GM10266 (cell line): ENCODE measurements around the gene TXNDC8.
"Not testable (repeated sequence)": the region's sequence is repeated elsewhere in the genome, so short reads cannot be mapped to it uniquely, and the experiment has no call there.

Source experiments
- DNase-seq: peaks from one replicate; pipeline ENCODE4 v3.0.0; 2012; ENCODE audit errors: extremely low spot score
- TF ChIP-seq, protein P1 (sequence below): IDR thresholded peaks from 2 replicates; pipeline ENCODE4 v1.5.1; 2012; ENCODE audit warnings: mild to moderate bottlenecking, low read depth; ENCODE audit not compliant: control insufficient read depth, insufficient read depth; ENCODE audit errors: missing control alignments

Gene TXNDC8

DNA sequence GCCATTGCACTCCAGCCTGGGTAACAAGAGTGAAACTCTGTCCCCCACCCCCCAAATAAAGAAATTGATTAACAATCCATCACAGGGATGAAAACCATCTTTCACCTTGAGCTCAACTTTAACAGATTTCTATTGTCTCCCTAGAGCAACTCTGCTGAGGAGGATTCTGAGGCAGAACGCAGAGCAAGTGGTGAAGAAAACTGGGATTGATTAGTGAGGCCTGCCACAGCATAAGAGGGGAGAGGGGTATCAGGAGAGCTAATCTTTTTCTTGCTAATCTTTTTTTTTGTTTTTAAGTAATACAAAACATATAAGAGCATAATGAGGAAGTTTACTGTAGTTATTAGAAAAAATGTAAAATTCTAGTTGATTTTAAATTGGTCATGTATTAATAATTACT lies 8.9 kb downstream of the TXNDC8 start:
- DNase-seq = no peak
- TF ChIP-seq, protein P1, sequence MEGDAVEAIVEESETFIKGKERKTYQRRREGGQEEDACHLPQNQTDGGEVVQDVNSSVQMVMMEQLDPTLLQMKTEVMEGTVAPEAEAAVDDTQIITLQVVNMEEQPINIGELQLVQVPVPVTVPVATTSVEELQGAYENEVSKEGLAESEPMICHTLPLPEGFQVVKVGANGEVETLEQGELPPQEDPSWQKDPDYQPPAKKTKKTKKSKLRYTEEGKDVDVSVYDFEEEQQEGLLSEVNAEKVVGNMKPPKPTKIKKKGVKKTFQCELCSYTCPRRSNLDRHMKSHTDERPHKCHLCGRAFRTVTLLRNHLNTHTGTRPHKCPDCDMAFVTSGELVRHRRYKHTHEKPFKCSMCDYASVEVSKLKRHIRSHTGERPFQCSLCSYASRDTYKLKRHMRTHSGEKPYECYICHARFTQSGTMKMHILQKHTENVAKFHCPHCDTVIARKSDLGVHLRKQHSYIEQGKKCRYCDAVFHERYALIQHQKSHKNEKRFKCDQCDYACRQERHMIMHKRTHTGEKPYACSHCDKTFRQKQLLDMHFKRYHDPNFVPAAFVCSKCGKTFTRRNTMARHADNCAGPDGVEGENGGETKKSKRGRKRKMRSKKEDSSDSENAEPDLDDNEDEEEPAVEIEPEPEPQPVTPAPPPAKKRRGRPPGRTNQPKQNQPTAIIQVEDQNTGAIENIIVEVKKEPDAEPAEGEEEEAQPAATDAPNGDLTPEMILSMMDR = no peak

DNA sequence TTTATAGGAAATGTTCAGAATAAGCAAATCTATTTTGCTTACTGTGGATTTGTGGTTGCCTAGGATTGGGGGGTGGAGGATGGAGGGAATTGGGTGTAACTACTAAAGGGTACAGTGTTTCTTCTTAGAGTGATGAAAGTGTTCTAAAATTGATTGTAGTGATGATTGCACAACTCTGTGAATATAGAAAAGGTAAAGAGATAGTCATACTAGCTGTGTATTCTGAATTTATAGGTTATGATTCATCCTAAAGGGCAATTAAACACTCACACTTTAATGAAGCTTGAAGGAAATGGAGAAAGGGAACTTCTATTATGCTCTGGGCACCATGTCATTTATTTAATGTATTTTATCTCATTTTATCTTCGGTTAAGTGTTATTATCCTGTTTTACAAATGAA lies 9.9 kb downstream of the TXNDC8 start:
- TF ChIP-seq, protein P1 = no peak
- no peak for DNase-seq

DNA sequence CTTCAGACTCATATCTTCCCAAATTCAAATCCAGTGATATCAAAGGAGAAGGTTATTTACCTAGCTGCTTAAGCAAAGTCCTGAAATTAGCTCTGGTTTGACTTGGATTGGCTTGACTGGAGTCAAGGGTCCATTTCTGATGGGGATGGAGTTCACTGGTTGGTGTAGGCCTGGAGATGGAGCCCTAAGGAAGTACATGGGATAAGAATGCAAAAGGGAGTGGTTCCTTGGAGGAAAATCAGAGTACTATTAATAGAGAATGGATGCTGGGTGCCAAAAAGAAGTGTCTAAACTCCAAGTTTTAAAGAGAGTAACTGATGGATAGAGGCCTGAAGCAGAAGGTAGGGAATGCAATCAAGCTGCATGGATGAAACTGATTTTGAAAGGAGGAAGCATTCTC lies 13.8 kb downstream of the TXNDC8 start:
- DNase-seq = no peak
- TF ChIP-seq, protein P1 = no peak

DNA sequence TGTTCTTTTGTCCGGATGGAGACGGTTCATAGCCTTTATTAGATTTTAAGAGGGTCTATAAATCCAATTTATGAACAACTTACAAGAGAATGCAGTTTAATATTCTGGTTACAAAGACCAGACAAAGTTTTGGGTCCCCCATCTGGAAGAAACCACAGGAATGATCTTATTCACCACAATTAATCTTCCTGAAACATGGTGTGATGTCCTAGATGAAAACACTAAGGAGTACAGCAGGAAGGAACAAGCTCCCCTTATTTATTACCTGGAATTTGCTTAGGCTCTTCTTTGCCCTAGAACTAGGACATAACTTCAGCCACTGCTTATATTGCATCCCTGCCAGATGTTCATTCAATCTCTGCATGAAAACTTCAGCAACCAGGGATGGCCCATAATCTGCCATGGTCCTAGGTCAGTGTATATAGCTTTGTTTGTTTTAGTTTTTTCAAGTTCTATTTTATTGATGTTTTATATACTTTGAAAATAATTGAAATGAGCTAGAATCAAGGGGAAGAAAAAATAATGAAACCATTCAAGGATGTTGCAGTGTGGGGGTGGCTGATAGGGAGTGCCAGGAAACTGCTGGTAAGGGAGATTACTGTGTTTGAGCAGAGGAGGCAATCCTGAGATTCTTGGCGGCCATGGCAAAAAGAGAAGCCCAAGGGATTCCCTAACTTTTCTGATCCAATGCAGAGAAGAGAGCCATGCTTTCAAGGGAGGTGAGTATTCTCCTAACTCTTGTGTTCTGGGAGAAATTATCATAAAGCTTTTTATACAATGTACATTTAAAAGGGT lies 16.8 kb downstream of the TXNDC8 start:
- TF ChIP-seq, protein P1 = no peak
- DNase-seq = no peak

DNA sequence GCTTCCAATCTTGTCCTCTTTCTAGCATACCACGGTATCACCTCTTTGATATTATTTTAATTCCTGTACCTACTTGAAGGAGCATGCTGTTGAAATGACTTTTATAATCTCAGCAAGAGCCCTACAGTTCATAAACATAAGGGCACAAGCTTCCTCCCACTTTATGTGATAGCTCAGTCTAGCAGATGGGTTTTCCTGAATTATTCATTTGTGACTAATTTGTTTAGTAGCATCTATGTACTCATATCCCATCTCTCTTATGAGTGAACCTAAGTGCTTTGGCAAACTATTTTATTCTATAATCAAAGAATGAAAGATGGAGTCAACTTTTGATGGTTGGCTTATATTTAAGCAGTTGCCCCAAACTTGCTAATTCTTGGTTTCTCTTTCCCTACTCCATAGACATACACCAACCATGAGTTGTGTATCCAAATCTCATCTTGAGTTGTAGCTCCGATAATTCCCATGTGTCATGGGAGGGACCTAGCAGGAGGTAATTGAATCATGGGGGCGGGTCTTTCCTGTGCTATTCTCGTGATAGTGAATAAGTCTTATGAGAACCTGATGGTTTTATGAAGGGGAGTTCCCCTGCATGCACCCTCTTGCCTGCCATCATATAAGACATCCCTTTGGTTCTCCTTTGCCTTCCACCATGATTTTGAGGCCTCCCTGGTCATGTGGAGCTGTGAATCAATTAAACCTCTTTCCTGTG lies 17.7 kb downstream of the TXNDC8 start:
- TF ChIP-seq, protein P1 = no peak
- DNase-seq = no peak

DNA sequence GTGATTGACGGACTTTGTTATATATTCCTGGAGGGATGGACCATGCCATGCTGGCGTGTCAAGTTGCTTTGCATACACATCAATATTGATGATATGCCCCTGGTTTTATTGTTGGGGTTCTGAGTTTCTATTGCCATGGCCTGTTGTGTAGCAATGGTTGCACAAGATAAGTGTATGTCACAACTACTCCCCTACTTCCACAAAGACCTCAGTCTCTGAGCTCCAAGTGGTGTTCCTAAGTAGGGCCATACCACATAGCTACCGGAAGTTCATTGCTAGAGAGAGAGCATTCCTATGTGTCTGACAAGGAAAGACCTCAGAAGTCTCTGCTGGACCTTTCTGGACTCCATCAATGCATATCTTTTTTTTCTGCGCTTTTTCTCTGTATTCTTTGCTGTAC lies 19.8 kb downstream of the TXNDC8 start:
- DNase-seq = no peak
- TF ChIP-seq, protein P1 = no peak

DNA sequence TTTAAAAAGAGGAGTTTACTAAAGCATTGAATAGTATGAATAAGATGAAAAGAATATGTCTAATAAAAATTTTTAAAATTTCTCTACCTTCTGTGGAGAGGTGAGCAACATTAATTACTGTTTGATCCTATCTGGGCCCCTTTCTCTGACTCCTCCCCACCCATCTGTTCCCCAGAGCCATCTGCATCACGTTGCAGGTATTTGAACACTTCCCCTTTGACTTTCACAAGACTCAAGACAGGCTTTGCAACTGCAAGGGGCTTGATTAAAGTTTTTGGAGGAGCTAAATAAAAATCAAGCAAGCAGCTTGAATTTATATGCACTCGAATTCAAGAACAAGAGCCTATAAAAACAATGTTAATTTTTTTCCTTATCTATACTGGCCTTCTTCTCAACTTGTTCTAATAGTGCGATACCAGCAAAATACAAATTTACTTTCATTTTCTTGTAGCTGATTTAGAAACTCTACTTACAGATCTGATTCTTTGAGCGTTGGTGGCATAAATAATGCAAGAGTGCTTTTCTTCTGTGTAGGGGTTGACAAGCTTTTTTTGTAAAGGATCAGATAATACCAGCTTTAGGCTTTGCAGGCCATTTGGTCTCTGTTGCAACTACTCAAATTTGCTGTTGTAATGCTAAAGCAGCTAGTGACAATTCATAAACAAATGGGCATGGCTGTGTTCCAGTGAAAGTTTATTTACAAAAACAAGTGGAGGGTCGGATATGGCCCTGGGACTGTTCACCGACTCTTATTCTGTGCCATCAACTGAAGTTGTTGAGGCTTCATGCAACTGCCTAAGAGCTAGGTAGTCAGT lies 21.2 kb downstream of the TXNDC8 start:
- TF ChIP-seq, protein P1 = no peak
- DNase-seq = peak; percentile 39

DNA sequence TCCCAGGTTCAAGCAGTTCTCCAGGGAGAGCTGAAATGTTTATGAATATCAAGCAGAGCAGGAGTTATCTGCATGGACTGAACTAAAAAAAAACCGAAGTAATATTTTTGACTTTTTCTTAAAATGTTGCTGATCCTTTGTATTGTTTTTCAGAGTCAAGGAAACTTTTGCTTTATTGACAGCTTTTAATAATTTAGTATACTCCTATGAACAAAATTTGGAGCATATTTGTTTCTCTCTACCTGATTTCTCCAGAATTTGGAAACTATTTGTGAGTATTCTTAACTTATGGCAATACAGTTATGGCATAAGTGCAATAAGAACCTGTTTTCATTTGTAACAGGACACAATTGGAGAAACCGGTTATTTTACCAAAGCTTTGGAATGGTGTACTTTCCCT lies 25.7 kb downstream of the TXNDC8 start:
- DNase-seq = not testable (repeated sequence)
